Peyer's patch (tissue), 4 donors: ENCODE results near the gene PPP2R3A.

ENCODE experiments used
- CTCF ChIP-seq, 6 experiments: fragments of 450-650 bp in 4 of 6; fragments of 200-600 bp in 2 of 6; sonication (generic) in 1 of 6; IDR thresholded peaks; one replicate each; pipeline ENCODE4 v1.5.1; 2017 to 2019; ENCODE audit warnings: antibody characterized with exemption in 6 of 6, mild to moderate bottlenecking in 3 of 6, moderate library complexity in 1 of 6
- POLR2A ChIP-seq, 2 donors: fragments of 450-650 bp; IDR thresholded peaks; one replicate each; pipeline ENCODE4 v1.5.1; 2017; ENCODE audit warnings: antibody characterized with exemption in 2 of 2, mild to moderate bottlenecking in 2 of 2, moderate library complexity in 2 of 2

GRCh38 chr3:135965506-135966270, at the start of gene PPP2R3A:
- no peak for TF ChIP-seq CTCF (IDR thresholded peaks at IDR 0.05)
- peak; percentile 46 to 56 for TF ChIP-seq POLR2A (IDR thresholded peaks at IDR 0.05)
